CD4-positive, alpha-beta T cell treated with Interleukin-10 for 1 hour (primary cell): ENCODE data around the gene FLII.

Experiments used
- DNase-seq: peaks from one replicate; pipeline ENCODE4 v3.0.0-alpha.2; 2020

Gene FLII

DNA sequence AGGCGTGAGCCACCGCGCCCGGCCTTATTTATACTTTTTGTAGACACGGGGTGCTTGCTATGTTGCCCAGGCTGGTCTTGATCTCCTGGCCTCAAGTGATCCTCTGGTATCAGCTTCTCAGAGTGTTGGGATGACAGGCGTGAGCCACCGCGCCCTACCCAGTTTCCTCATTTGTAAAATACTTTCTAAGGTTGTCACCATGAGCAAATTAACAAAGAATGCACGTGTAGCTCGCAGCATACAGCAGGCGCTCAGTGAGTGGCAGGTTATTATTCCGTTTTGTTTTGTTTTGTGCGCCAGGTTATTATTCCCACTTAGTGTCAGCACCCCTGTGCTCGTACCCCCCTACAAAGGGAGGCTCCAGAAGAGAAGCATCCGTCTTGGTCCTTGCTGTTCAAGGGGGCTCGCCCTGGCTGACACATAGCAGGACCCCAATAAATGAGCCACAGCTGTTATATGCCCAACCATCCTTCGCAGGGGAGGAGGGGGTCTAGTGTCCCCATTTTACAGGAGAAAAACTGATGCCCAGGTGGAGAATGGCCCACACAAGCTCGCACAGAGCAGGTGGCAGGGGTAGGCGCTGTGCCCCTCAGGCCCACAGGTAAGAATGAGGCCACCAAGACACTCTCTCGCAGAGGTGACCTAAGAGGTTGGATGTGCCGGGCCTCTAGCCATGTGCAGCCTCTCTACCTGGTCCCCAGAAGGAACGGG is 1.2 kb upstream of the FLII start:
- DNase-seq, result no peak

DNA sequence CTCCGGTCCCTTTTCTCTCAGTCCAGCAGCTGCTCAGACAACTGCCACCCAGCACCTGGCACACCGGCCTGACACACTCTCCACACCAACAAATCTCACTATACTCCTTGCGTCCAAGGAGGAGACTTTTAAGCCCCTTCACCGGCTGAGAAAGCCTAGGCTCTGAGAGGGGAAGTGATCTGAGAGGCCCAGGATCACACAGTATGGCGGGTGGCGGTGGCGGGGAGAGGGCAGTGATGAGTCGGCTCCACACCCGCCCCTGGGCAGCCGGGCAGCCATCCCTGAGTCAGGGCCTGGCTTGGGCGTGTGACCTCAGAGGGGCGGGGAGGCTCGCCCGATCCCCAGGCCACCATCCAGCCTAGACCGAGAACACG is 569 bp downstream of the FLII start:
- peak; percentile 40 for DNase-seq

DNA sequence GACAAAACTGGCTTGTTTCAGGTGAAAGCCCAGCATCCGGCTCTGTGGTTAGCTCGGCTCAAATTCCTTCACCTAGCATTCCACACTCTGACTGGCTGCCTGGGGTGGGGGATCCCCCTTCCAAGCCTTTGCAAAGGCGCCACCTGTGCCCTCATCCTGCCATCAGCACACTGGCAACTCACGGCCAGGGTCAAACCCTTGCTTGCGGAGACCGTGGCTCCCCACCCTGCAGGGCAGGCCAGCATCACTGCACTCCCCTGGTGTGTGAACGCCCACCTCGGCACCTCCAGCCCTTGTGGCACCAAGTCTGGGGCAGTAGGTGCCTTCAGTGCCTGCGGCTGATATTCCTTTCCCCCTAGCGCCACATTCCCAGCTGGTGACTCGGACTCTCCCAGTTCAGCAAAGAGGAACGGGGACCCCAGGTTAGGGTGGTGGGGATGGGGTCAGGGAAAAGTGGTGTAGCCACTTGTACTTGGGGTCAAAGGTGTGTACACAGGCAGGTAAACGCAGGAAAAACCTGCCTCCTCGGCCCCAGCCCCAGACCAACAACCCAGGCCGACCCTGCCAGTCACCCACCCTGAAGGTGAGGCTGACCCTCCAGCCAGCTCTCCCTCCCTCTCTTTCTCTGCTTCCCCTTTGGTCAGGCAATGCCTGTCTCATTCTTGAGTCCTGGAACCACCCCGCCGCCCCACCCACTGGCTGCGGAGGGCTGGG is 1.1 kb downstream of the FLII start:
- peak; percentile 27 for DNase-seq

DNA sequence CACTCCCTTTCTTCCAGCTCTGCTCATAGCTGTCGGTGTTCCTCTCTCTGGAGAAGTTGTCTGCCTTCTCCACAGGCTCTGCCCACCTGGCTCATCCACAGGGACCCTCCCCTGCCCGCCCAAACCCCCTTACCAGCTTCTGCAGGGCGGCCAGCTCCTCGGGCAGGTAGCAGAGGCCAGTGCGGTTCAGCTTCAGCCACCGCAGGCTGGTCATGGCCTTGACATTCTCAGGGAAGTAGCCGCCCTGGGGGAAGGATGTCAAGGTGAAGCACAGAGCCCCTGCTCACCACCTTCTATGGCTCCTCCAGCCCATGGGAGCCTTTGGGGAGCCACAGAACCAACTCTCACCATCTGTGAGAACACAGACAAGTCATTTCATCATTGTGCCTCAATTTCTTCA is 1.8 kb downstream of the FLII start:
- DNase-seq, result no peak

DNA sequence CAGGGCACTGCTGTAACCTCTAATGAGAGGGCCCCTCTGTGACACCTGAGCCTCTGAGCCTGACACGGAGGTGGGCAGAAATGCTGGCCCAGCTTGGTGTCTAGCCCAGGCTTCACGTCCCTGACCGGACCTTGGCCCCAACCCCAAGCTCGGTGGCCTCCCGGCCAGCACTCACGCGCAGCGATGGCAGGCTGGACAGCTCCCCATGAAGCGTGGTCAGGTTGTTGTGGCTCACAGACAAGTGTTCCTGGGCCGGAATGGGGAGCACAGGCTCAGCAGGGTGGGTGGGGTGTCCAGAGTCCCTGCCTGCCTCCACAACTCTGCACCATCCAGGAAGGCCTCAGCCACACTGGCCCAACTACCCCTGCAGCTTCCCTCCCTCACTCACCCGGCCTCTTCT is 2.2 kb downstream of the FLII start:
- DNase-seq, result no peak

DNA sequence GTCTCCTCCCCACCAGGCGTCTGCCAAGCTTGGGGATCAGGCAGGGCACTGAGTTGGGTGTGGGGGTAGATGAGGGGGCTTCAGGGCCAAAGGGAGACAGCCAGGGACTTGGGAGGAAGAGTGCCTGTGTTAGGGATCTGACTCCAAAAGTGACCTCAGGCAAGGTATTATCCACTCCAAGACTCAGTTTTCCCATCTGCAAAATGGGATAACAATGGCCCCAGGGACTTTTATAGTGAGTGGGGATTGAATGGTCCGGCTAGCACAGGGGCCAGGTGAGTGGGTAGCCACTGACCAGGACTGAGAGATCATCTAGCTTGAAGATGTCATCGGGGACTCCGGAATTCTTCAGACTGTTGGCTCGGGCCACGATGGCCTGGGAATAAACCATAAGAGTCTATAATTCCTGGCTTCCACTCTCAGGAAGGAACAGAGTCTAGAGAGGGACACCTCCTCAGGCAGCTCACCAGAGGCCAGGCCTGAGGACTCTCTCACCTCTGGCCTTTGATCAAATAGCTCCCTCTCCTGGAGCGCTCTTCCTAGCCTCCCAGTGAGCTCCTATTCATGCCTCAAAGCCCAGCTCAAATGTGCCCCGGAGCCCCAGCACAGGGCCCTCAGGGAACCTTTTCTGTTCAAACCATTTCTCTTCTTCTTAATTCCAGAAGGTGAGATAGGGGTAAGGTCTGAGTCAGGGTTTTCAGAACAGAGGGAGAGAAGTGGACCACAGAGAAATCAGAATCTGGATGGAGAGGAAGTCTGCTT is 3.5 kb downstream of the FLII start:
- no peak for DNase-seq

DNA sequence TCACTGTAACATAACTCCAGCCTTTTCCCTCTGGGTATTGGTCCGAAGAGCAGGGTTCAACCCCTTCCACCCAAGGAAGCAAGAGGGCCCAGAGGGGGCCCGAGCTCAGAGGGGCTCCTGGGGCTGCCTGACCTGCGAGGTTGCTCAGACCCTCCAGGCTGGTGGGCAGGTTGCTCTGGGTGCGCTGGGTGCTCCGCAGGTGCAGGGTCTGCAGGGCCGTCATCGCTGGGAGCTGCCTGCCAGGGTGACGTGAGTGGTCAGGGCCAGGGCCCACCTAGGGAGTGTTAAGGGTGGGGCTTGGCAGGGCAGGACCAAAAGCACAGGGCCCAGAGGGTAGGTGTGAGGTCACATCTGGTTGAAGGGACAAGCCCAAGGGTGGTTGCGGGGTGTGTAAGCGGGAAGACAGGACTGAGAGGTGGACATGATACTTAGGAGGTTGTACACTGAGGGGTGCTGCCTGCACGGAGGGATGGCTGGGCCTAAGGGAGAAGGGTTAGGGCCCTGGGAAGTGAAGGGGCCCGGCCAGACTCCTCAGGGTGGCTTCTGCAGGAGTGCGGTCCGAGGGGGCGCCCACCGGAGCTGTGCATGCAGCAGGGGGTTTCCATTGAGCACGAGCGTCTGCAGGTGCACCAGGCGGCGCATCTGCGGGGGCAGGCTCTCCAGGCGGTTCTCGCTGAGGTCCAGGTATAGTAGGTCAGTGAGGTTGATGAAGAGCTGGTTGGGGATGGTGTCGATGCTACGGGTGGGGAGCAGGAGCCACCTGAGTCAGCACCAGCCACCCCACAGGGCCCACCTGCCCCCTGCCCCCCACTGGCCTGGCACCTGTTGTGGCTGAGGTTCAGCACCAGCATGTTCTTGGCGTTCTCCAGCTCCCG is 4.4 kb downstream of the FLII start:
- DNase-seq, result no peak

DNA sequence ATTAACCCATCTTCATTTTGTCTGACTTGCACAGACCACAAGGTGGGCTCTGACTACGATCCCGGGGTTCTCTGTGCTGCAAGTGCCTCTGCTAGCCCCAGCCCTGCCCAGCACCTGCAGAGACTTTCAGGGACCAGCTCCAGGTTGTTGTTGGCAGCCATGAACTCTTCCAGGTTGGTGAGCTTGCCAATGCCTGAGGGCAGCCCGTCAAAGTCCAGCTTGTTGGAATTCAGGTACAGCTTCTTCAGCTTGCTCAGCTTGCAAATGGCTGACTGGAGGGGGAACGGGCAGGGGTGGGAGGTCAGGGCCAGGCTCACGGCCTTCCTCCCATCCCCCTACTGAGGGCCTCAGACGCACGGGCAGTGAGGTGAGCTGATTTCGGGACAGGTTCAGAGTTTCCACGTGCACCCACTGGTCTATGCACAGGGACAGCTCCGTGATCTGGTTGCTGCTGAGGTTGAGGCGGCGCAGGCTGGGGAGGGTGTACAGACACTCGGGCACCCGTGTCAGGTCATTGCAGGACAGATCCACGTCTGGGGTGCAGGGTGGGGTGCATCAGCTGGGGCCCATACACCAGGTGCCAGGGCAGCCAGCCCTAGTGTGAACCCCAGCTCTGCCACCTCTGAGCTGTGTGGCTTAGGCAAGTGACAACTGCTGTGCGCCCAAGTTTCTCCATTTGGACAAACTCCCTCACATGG is 5.2 kb downstream of the FLII start:
- DNase-seq, result no peak

DNA sequence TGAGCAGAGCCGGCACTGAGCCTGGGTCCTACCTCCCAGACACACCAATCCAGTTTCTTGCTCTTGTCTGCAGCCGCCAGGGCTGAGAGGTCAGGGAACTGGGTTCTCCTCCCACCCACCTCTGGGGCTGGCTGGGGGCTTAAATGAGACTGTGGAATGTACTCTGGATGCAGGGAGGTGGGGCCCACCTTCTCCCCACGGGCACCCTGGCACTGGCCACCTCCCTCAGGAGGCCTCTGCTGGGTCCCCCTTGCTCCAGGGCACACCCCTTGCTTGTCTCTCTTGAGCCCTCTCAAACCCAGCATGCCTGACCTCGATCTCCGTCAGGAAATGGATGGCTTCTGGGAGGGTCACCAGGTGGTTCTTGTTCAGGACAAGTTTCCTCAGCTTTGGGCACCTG is 6.4 kb downstream of the FLII start:
- DNase-seq, result no peak

DNA sequence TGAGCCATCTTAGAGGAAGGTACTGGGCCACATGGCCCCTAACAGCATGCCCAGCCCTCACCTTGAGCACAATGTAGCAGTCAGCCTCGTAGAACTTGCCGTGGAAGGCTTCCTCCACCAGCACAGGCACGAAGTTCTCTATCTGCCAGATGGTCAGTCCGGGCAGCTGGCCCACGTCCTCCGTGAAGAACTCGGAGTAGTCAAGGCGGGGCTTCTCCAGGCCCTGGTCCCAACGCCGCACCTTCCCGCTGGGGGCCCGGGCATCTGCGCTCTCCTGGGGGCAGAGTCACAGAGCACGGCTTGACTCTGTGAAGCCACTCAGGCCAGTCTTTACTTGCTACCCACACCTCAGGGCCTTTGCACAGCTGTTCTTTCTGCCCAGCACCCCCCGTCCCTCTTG is 7.3 kb downstream of the FLII start:
- DNase-seq, result no peak

DNA sequence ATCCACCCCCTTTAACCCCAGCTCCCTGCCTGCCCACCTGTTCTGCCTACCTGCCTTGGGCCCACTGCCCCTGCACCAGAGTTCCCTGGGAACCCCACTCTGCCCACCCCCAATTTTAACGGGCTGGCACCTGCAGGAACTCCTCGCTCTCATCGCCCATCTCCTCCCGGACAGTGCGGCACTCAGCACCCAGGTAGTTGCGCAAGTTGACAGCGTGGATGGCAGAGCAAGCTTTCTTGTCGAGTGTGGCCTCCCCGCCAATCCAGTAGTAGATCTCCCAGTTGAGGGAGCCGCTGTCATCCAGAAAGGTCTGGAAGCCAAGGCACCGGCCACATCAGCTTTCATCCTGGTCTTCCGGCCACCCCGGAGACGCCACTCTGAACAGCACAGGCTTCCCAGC is 7.8 kb downstream of the FLII start:
- DNase-seq, result no peak

DNA sequence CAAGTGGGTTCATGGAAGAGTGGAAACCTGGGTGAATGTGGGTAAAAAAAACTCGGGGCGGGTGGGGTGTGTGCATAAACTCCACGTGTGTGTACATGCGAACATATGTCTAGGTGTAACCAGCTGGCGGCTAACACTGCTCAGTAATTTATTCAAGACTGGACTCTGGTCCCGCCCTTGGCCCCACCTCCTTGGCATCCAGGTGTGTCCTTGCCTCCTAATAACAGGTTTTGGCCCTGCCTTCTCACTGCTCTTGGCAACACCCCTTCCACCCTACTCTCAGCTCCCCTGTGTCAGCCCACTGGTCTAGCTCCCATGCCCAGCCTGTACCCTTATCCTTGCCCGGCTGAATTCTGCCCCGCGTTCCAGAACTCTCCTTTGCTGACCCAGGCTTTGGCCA is 8.3 kb downstream of the FLII start:
- no peak for DNase-seq

DNA sequence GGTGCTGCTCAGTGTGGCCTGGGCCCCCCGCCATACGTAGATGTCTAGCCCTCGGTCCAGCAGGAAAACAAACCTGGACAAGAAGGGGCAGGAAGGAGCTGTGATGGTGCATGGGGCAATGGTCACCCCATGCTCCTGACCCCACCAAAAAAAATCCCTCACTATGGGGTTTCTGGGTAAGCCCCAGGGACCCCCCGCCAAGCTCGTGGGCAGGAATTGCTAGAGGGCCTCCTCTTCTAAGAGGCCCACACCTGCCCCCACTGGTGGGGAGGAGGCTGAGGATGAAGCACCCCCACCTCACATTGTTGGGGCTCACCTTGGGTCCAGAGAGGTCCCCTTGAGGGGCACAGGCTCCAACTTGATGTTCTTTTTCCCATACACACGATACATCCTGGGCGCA is 9.7 kb downstream of the FLII start:
- DNase-seq, result no peak

DNA sequence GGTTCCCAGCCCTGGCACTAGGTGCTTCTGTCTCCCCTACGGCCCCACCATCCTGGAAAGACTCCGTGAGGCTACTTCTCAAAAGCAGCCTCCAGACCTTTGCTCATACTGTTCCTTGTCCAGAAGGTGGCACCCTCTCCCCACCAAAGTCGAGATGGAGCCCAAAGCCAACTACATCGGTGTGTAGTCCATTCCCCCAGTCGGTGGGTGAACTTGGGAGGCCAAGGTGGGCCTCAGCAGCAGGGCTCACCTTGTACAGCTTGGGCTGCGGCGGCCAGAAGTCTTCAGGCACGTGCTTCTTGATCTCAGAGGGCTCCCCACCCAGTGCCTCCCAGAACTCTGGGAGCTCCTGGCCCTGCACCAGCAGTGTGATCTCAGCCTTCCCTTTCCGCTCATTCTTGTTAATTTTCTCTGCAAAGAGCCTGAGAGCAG is 10.2 kb downstream of the FLII start:
- peak; percentile 76 for DNase-seq

DNA sequence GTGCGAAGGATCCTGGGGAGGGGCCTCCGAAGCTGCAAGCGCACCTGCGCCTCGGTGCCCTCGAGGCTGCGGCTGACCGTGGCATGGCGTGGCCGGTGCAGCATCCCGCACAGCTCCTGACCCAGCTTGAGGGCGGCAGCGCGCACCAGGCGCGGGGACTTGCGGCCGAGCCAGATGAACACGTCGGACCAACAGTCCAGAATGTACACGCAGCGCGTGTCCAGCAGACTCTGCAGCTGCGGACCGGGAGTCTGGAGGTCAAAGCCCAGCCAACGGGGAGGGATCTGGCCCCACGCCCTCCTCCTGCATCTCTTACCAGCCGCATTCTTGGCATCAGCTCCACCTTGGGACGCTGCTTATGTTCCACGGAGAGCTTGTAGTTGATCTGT is 10.9 kb downstream of the FLII start:
- no peak for DNase-seq

DNA sequence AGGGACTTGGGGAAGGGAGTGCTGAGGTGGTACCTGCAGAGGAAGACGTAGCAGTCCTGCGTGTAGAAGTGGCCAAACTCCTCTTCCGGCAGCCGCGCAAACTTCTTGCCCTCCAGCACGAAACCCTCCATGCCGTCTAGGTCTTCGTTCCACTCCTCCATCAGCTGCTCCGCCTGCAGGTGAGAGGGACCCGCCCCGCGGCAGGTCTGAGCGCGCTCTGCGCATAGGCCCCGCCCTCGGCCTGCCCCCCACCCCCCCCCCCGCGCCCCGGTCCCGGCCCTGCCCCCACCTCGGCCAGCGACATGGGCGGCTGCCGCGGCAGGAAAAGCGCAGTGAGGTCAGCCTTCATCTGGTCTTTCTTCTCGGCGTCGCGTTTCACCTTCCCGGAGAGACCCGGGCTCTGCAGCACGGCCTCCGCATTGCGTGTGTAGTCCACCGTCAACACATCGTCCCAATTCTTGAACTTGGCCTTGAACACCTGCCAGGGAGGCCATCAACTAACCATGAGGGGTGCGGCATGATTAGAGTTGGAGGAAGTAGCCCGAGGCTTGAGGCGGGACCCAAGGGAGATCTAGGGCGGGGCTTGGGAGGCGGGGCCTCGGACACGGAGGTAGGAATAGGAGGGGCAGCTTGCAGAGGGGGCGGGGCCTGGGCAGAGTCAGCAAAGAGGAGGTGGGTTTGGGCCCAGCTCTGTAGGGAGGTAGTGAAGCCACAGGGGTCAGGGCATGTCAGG is 11.5 kb downstream of the FLII start:
- peak; percentile 25 for DNase-seq

DNA sequence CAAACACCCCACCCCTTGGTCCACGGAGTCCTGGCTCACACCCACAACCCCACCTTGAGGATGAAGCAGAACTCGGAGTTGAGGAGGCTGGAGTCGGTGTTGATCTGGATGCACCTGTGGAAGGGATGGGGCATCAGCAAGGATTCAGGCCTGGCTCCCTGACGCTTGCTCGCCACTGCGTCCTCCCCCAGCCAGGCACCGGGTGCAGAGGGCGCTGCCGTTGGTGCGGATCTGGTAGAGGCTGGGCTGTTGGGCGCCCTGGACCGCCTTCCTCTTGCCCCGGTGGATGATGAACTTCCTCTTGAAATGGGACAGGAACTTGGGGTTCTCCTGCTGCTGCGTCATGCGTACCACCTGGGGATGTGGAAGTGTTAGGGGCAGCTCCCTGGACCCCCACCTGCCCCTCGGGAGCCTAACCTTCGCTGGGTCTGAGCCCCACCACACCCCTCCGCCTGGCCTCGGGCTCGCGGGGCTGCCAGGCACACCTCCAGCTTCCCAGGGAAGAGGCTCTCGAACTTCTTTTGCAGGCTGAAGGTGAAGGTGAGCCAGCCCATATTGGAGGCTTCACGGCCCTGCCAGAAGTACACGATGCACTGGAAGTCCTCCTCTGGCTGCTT is 12.3 kb downstream of the FLII start:
- DNase-seq, result no peak

DNA sequence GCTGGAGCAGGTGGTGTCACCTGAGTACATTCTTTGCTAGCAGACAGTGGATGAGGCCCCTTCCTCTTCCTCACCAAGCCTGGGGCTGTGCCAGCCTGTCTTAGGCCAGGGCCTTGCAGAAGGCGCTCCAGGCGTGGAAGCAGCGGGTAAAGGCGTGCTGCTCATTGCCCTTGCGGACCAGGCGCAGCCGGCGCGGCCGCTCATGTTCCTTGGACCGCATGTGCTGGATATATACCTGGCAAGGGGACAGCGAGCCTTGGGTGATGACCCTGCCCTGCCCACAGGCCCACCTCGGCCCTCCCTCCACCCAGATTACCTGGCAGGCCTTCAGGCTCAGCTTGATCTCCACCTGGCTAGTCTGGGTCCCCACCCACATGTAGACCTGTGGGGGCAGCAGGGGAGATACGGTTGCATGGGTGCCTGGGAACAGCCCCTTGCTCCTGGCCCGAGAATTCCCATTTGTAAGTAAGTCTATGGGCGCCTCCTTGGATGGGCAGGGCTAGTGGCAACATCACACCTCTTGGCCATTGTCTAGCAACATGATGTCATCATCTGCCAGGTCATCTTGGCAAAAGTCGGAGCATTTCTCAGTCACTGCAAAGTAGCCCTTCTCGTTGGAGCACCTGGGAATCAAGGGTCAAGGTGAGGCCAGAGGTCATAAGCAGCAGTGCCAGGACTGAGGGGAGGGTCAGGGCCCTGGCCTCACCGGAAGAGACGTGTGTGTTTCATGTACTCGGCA is 13.3 kb downstream of the FLII start:
- no peak for DNase-seq

DNA sequence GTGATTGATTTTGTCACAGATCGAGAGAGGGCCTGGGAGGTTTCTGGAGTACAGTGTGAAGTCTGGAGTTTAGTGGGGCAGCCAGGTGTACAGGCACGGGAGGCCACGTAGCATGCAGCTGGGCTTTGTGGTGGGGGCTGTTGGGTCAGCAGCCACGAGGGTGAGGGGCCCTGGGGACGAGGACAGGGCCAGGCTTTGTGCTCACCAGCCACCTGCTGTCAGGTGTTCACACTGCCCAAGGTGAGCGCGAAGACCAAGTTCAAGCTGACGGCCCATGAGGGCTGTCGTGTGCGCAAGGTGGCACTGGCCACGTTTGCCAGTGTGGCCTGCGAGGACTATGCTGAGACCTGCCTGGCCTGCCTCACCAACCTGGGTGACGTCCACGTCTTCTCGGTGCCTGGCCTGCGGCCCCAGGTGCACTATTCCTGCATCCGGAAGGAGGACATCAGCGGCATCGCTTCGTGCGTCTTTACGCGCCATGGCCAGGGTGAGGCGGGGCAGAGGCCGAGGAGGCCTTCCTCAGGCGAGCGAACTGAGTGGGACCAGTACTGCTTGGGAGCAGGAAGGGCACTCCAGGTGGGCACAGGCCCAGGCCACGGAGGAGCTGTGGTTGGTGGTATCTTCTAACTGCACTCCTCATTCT is 17.2 kb downstream of the FLII start:
- no peak for DNase-seq

DNA sequence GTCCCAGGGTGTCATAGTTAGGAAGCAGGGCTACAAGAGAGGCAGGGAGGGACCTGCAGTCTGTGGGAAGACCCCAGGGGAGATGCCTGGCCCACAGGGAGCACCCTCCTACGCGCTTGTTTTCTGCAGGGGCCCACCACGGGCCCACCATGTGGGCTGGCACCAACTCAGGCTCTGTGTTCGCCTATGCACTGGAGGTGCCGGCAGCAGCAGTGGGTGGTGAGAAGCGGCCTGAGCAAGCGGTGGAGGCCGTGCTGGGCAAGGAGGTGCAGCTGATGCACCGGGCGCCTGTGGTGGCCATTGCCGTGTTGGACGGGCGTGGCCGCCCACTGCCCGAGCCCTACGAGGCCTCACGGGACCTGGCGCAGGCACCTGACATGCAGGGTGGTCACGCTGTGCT is 18.1 kb downstream of the FLII start:
- no peak for DNase-seq
